IMR-90 (cell line): ENCODE results near the gene LRAT. TPM values are rescaled to one million over a fixed set of nuclear protein-coding genes. Genes with fewer than 3 reads are reported as not detected.

ENCODE experiments used
- ATAC-seq: fragments of 200-7000 bp; cut with Tn5 transposase; 2 replicates; pipeline ENCODE4 v1.9.1; 2020; ENCODE audit warnings: low read depth, mild to moderate bottlenecking, moderate library complexity
- BruUV-seq: library from RNA; stranded (reverse); fragments of 400-500 nt; replicated peaks from 2 replicates; lab custom pipeline; 2021; lab: Mats Ljungman, UMichigan
- CTCF ChIA-PET: fragments of 300-600 bp; formaldehyde crosslinking; extraction: SDS; loops from one replicate; lab custom pipeline; 2021; ENCODE audit warnings: antibody characterized with exemption; lab: Yijun Ruan, JAX
- POLR2A ChIA-PET: fragments of 300-600 bp; sonication (Branson Sonifier 250); formaldehyde crosslinking; loops from one replicate; lab custom pipeline; 2022; ENCODE audit warnings: antibody characterized with exemption; ENCODE audit not compliant: unreplicated experiment; lab: Charles Lee
- DNase-seq: peaks from one replicate; pipeline ENCODE4 v3.0.0; 2013
- H2AFZ ChIP-seq: replicated peaks from 2 replicates; pipeline ENCODE3; 2013; ENCODE audit warnings: low read length, mild to moderate bottlenecking; ENCODE audit not compliant: poor library complexity
- H2AK5ac ChIP-seq: 2 replicates; pipeline ENCODE4 v1.6.1; 2013; ENCODE audit warnings: low read depth, low read length, inconsistent platforms
- H2AK9ac ChIP-seq: replicated peaks from 2 replicates; pipeline ENCODE3; 2013; ENCODE audit warnings: mild to moderate bottlenecking, low read depth, low read length, moderate library complexity; ENCODE audit not compliant: poor library complexity
- H2BK120ac ChIP-seq: 2 replicates; pipeline ENCODE4 v1.6.1; 2013; ENCODE audit warnings: low read depth, low read length, inconsistent platforms
- H2BK15ac ChIP-seq: 3 replicates; pipeline ENCODE4 v1.6.1; 2013; ENCODE audit warnings: low read depth, low read length, inconsistent platforms
- H2BK20ac ChIP-seq: 2 replicates; pipeline ENCODE4 v1.6.1; 2013; ENCODE audit warnings: low read depth, mild to moderate bottlenecking, inconsistent platforms, low read length, moderate library complexity
- H2BK5ac ChIP-seq: 2 replicates; pipeline ENCODE4 v1.6.1; 2013; ENCODE audit warnings: mild to moderate bottlenecking, low read depth, low read length, inconsistent platforms; ENCODE audit not compliant: poor library complexity, severe bottlenecking
- H3K14ac ChIP-seq: replicated peaks from 2 replicates; pipeline ENCODE4 v1.6.1; 2013; ENCODE audit warnings: low read depth, low read length, inconsistent platforms
- H3K18ac ChIP-seq: 2 replicates; pipeline ENCODE4 v1.6.1; 2013; ENCODE audit warnings: low read depth, low read length, control low read depth
- H3K23ac ChIP-seq: 2 replicates; pipeline ENCODE4 v1.6.1; 2013; ENCODE audit warnings: low read depth, low read length, inconsistent platforms
- H3K27ac ChIP-seq: 2 replicates; pipeline ENCODE4 v1.5.1; 2013; ENCODE audit warnings: mild to moderate bottlenecking, control low read depth, low read length; ENCODE audit not compliant: insufficient read depth
- H3K27me3 ChIP-seq: 2 replicates; pipeline ENCODE4 v1.6.1; 2013; ENCODE audit warnings: low read length; ENCODE audit not compliant: control insufficient read depth, insufficient read depth
- H3K36me3 ChIP-seq: 2 replicates; pipeline ENCODE4 v1.6.1; 2013; ENCODE audit warnings: low read length, mixed read lengths; ENCODE audit not compliant: control insufficient read depth, insufficient read depth
- H3K4ac ChIP-seq: 2 replicates; pipeline ENCODE4 v1.6.1; 2013; ENCODE audit warnings: low read depth, low read length, inconsistent platforms
- H3K4me1 ChIP-seq: 2 replicates; pipeline ENCODE4 v1.6.1; 2013; ENCODE audit warnings: low read length, mixed read lengths; ENCODE audit not compliant: control insufficient read depth, insufficient read depth
- H3K4me2 ChIP-seq: 2 replicates; pipeline ENCODE4 v1.6.1; 2013; ENCODE audit warnings: low read depth, mild to moderate bottlenecking, control low read depth, low read length, moderate library complexity
- H3K4me3 ChIP-seq: 2 replicates; pipeline ENCODE4 v1.5.1; 2013; ENCODE audit warnings: low read depth, mild to moderate bottlenecking, control low read depth, low read length, moderate library complexity; ENCODE audit not compliant: insufficient read depth
- H3K56ac ChIP-seq: 2 replicates; pipeline ENCODE4 v1.6.1; 2013; ENCODE audit warnings: low read length, inconsistent platforms; ENCODE audit not compliant: insufficient read depth; ENCODE audit errors: extremely low read depth
- H3K79me1 ChIP-seq, 2 experiments: 2 replicates each; pipeline ENCODE4 v1.6.1; 2013; ENCODE audit warnings: low read length in 2 of 2, inconsistent platforms in 1 of 2, low read depth in 1 of 2
- H3K9ac ChIP-seq: 2 replicates; pipeline ENCODE4 v1.6.1; 2013; ENCODE audit warnings: low read depth, low read length, control low read depth
- H3K9me1 ChIP-seq: 2 replicates; pipeline ENCODE4 v1.6.1; 2013; ENCODE audit warnings: low read length, inconsistent platforms; ENCODE audit not compliant: insufficient read depth
- H3K9me3 ChIP-seq: 2 replicates; pipeline ENCODE4 v1.6.1; 2013; ENCODE audit warnings: low read length; ENCODE audit not compliant: control insufficient read depth, insufficient read depth
- H4K20me1 ChIP-seq: 2 replicates; pipeline ENCODE4 v1.6.1; 2013; ENCODE audit warnings: low read length, inconsistent platforms; ENCODE audit not compliant: insufficient read depth
- H4K5ac ChIP-seq: 2 replicates; pipeline ENCODE4 v1.6.1; 2013; ENCODE audit warnings: mild to moderate bottlenecking, low read depth, low read length, control low read depth
- H4K8ac ChIP-seq, 2 experiments: 2 replicates each; pipeline ENCODE4 v1.6.1; 2013; ENCODE audit warnings: low read depth in 2 of 2, low read length in 2 of 2, control low read depth in 1 of 2, inconsistent platforms in 1 of 2
- H4K91ac ChIP-seq: 2 replicates; pipeline ENCODE4 v1.6.1; 2013; ENCODE audit warnings: low read depth, low read length, inconsistent platforms; ENCODE audit not compliant: insufficient read depth
- BHLHE40 ChIP-seq: fragments of 150-350 bp; IDR thresholded peaks from 2 replicates; pipeline ENCODE4 v1.6.1; 2016; ENCODE audit warnings: mild to moderate bottlenecking, low read depth, low read length
- CEBPB ChIP-seq: IDR thresholded peaks from 2 replicates; pipeline ENCODE4 v1.6.1; 2012; ENCODE audit warnings: low read depth, low read length, improper control_type of control experiment
- FOS ChIP-seq: fragments of 150-350 bp; IDR thresholded peaks from 2 replicates; pipeline ENCODE4 v1.6.1; 2016; ENCODE audit warnings: low read depth, low read length
- MAZ ChIP-seq: IDR thresholded peaks from 2 replicates; pipeline ENCODE4 v1.6.1; 2012; ENCODE audit warnings: low read depth, mild to moderate bottlenecking, low read length, improper control_type of control experiment, moderate library complexity, borderline replicate concordance
- POLR2A ChIP-seq: IDR thresholded peaks from 2 replicates; pipeline ENCODE4 v1.6.1; 2012; ENCODE audit warnings: mild to moderate bottlenecking, low read depth, low read length
- RAD21 ChIP-seq: IDR thresholded peaks from 2 replicates; pipeline ENCODE4 v1.6.1; 2012; ENCODE audit warnings: low read length, improper control_type of control experiment
- USF2 ChIP-seq: fragments of 150-350 bp; IDR thresholded peaks from 2 replicates; pipeline ENCODE4 v1.6.1; 2017; ENCODE audit warnings: mild to moderate bottlenecking, antibody characterized with exemption, low read length, low read depth
- WGBS, 2 experiments: methylation state at CpG; one replicate each; pipeline versions ENCODE4 v1.1.5 to v1.1.7; 2013; ENCODE audit warnings: missing lambda C conversion rate in 2 of 2; ENCODE audit not compliant: insufficient read length in 1 of 2; ENCODE audit errors: extremely low coverage in 2 of 2; 5-methylcytosine and 5-hydroxymethylcytosine counted together
- dilution Hi-C: fragments of 300-500 bp; cut with HindIII; formaldehyde crosslinking; loops from one replicate; pipeline ENCODE4 v1.14.3; 2018; ENCODE audit warnings: low sequenced_read_pairs; ENCODE audit not compliant: unreplicated experiment
- in situ Hi-C: fragments of 300-500 bp; cut with MboI; formaldehyde crosslinking; loops from 3 replicates; pipeline ENCODE4 v1.14.3; 2019; ENCODE audit warnings: low sequenced_read_pairs, inconsistent platforms, mixed read lengths
- intact Hi-C: fragments of 100-400 bp; cut with micrococcal nuclease; formaldehyde crosslinking; loops from 2 replicates; pipeline ENCODE4 v1.10.0; 2022
- polyA plus RNA-seq, 3 experiments: library from polyadenylated mRNA; depleted of rRNA; stranded (reverse); fragments of >200 nt; gene quantifications; 2 replicates each; pipeline ENCODE4 v1.2.3, GENCODE V29; 2012; ENCODE audit warnings: low replicate concordance in 1 of 3
- total RNA-seq: library from RNA; depleted of rRNA; stranded (reverse); fragments of >200 nt; gene quantifications from 2 replicates; pipeline ENCODE4 v1.2.3, GENCODE V29; 2012

Gene LRAT
- total and polyA plus RNA-seq, 2 of the 4 experiments (the other 2 are of a cell fraction): under 0.01 to 0.03 TPM

GRCh38 chr4:154740462-154740861, 3.3 kb upstream of the LRAT start:
- Histone ChIP-seq H3K4ac (no peak overlapping the region), H3K4me3 (no peak overlapping the region), H3K56ac (no peak overlapping the region), H3K23ac (no peak overlapping the region), H4K91ac (no peak overlapping the region), H3K79me1 (no peaks in the 10 kb centered on the region), H3K9ac (no peak overlapping the region), H3K9me3 (no peaks in the 10 kb centered on the region), H2BK20ac (no peak overlapping the region), H3K4me1 (no peaks in the 10 kb centered on the region; the same call in 1 of the 2 replicates), H4K8ac (no peak overlapping the region), H3K27ac (no peak overlapping the region), H4K5ac (no peak overlapping the region), H3K18ac (no peak overlapping the region), H2AK5ac (no peak overlapping the region), H3K4me2 (no peak overlapping the region), H2BK120ac (no peak overlapping the region), H2BK5ac (no peak overlapping the region), H3K27me3 (peaks cover 41% of the 10 kb centered on the region), H2AFZ (no peak overlapping the region), H4K20me1 (no peaks in the 10 kb centered on the region), H3K14ac (no peak overlapping the region), H3K9me1 (no peaks in the 10 kb centered on the region), H2BK15ac (no peak overlapping the region), H2AK9ac (no peak overlapping the region), H3K36me3 (no peaks in the 10 kb centered on the region)
- CTCF ChIA-PET: no interaction called here
- in situ Hi-C loops (no loop called here), intact Hi-C loops (no loop called here), dilution Hi-C loops (no loop called here)
- DNase-seq (no peak), ATAC-seq (no peak)
- no peak for TF ChIP-seq POLR2A
- no peak for TF ChIP-seq RAD21
- no peak for TF ChIP-seq MAZ
- no peak for TF ChIP-seq BHLHE40
- TF ChIP-seq FOS: no peak
- TF ChIP-seq CEBPB: no peak
- TF ChIP-seq USF2: no peak
- BruUV-seq: no TSS peak
- POLR2A ChIA-PET: no interaction called here
- WGBS, 2 experiments: 58% methylated on average over 15 of the region's 24 CpGs; no CpG with 5 or more reads in 1 of the 2 experiments
